ENCODE measurements around the gene RAB10.
"Not testable (repeated sequence)": the region's sequence is repeated elsewhere in the genome, so short reads cannot be mapped to it uniquely, and the experiment has no call there.

The RAB10 gene

GRCh38 chr2:26016706-26017045 lies 17.2 kb upstream of the RAB10 start:
- DNase-seq = not testable (repeated sequence)

- DNase-seq = no peak
These were observed 16.3 kb upstream of the RAB10 start for GRCh38 chr2:26017464-26018183.

GRCh38 chr2:26018184-26019055 lies 15.5 kb upstream of the RAB10 start:
- peak; percentile 53 for DNase-seq

DNA sequence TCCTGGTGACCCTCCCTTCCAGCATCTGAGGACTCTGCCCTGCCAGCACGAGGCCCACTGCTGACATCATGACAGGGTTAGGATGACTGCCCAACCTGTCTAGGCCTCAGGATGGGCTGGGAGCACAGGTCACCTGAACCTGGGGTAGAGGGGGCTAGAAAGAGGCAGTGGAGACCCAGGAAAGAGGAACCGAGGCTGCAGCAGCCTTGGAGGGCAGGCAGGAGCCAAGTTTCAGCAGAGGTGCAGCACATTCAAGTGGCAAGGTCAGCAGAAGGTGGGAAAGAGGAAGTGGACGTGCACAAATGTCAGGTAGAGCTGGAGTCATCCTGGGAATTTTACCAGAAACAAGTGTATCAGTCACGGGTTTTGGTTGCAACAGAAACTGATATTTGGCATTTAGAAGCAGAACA lies 13.6 kb upstream of the RAB10 start:
- no peak for DNase-seq

DNA sequence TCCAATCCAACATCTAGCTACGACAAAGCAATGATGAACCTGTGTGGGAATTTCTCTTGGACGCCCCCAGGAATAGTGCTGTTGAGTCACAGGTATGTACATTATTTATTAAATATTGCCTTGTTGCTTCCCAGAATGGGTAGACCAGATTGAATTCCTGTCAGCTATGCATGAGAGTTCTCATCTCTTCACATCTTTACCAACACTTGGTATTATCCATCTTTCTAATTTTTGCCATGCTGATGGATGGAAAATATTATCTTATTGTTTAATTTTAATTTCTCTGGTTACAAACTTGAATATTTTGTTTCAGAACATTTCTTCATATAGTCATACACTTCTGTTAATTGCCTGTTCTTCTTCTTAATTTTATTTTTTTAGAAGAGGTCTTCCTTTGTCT lies 9.6 kb upstream of the RAB10 start:
- no peak for DNase-seq

- DNase-seq = no peak
These were observed 8.4 kb upstream of the RAB10 start for GRCh38 chr2:26025509-26025908.

DNA sequence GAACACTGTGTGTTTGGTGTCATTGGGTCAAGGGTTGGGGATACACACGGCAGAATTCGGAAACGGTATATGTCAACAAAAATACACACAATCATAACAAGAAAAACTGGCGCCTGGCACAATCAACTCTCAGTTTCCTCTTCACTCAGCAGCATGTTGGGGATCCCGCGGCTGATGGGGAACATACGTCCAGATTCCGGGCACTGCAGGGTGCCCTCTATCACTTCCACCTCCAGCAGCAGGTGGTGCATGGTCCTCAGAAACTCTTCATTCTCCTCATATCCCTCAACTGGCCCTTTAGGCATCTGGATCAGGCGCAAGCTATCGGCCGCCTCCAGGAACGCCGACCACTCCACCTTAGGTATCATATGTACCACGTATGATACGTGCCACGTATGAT lies 5.8 kb upstream of the RAB10 start:
- DNase-seq = not testable (repeated sequence)

GRCh38 chr2:26032586-26033269 lies 1.2 kb upstream of the RAB10 start:
- DNase-seq = not testable (repeated sequence)

DNA sequence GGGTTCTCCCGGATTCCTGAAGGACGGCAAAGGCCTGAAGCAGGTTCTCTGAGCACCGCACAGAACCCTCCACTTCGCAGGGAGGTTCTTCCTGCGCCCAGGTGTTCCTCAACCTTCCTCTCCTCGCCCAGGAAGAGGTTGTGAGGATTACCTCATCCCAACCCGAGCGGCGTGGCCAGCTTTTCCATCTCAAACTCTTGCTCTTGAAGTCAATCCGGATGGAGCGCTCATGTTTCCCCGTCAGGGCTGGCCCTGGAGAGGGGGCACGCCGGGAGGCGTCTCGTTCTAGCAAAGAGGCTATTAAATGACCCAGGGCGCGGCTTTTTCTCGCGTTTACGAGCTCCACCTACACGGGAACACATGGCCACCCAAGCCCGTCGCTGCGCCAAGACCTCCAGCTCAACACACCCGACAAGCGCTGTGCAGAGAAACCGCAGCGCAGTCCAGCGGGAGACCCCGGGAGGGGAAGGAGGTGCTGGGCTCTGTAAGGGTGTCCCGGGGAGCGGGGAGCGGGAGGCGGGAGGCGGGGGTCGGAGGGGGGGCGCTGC lies 540 bp upstream of the RAB10 start:
- no peak for DNase-seq

GRCh38 chr2:26034637-26034992 lies 731 bp downstream of the RAB10 start:
- no peak for DNase-seq

DNA sequence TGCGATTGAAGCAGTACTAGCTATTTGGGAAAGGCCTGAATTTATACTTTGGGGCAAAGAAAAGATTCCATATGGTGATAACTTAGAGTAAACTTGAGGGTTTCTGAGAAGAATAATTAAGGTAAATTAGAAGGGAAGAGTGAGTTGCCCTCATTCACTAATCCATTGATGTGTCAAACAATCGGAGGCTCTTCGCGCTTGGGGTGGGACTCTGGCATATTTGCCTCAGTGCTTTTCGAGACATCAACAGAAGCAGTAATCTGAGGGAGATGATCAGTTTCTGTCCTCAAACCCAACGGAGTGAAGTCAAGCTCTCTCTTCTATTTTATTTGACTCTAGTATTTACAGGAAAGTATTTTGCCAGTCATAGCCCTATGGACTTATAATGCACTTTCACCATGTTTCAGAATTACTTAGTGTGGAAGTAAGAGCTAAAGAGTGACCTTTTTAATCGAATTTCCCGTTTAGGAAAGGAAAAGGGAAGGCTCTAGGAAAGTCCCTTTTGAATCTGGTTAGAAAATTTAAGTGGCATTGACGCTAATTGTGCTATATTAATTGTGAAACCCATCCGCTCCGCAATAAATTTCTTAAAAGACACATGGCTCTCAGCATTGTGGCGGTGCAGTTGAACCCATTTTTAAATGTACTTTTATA lies 1.3 kb downstream of the RAB10 start:
- DNase-seq = peak; percentile 31

GRCh38 chr2:26039603-26040323 lies 5.9 kb downstream of the RAB10 start:
- DNase-seq = no peak

DNA sequence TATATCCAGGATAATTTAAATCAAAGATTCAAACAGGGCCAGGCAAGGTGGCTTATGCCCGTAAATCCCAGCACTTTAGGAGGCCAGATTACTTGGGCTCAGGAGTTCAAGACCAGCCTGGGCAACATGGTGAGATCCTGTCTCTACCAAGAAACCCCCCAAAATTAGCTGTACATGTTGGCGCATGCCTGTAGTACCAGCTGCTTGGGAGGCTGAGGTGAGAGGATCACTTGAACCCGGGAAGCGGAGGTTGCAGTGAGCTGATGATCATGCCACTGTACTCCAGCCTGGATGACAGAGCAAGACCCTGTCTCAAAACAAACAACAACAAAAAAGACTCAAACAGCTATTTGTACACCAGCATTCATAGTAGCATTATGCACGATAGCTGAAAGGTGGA lies 9.2 kb downstream of the RAB10 start:
- DNase-seq = no peak

DNA sequence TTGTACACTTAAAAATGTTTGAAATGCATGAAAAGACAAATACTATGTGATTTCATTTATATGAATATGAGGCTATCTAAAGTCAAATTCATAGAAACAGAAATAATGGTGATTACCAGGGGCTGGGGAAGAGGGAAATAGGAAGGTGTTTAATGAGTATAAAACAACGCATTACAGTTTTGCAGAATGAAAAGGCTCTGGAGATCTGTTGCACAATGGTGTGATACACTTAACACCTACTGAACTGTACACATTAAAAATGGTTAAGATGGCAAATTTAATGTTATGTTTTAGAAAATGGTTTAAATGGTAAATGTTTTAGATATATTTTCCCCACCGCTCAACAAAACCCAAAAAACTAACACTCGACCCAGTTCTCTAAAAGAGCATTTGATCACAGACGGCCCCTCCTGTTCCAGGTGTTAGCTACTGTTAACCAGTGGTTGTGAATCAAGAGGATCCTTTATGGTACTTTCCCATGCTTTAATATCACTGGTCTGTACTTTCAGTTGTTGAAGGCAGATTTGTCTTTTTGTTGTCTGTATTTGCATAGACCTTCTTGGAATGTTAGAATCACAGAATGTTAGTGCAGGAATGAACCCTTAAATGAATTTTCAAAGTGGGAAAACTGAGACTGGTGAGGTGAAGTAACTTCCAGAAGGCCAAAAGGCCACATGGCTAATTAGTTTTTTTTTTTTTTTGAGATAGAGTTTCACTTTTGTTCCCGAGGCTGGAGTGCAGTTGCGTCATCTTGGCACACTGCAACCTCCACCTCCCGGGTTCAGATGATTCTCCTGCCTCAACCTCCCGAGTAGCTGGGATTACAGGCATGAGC lies 10.2 kb downstream of the RAB10 start:
- DNase-seq = no peak

- no peak for DNase-seq
These were observed 14.9 kb downstream of the RAB10 start for GRCh38 chr2:26048791-26049190.

DNA sequence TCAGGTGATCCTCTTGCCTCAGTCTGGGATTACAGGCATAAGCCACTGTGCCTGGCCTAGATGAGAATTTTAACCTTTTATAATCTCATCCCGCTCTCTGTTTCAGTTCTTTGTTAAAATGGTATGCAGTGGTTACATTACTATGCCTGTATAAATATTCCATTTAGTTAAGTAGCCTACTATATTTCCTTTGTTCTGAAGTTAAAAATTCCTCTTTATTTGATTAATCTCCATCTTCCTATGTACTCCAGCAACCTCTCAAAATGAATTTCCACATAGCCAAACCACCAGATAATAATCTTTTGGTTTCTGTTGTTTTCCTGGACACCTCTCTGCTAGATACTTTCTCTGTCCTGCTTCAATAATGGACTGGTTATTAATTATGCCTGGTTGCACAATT lies 15.8 kb downstream of the RAB10 start:
- no peak for DNase-seq

DNA sequence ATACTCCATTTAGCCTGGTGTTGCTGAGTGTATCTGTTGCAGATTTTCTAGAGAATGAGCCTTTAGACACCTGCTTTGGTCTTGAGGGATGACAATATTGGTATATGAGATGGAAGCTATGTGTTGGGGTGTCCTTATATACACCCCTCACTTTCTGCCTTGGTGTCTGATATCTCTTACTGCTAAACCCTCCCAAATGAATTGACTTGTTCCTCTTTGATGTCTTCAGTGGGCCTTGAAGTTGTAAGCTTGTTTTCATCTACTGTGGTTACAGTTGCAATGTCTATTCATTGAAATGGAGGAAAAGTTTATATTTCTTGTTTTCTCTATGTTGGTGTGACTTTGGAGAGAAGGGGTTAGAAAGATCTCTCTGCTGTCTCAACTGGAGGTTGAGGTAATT lies 18.9 kb downstream of the RAB10 start:
- no peak for DNase-seq

GRCh38 chr2:26054598-26055348 lies 20.9 kb downstream of the RAB10 start:
- no peak for DNase-seq

GRCh38 chr2:26058390-26058789 lies 24.5 kb downstream of the RAB10 start:
- DNase-seq = no peak

DNA sequence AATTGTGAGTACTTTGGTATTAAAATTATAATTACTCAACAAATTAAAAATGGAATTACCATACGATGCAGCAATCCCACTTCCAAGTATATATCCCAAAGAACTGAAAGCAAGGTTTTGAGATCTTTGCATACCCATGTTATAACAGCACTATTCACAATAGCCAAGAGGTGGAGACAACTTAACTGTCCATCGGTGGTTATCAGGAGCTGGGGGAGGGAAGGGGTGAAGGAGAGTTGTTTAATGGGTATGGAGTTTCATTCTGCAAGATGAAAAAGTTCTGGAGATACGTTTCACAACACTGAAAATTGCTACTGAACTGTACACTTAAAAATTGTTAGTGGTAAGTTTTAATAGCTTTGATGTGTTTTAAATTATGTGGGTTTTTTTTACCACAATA lies 25.7 kb downstream of the RAB10 start:
- DNase-seq = no peak

- no peak for DNase-seq
These were observed 27.7 kb downstream of the RAB10 start for GRCh38 chr2:26061539-26061938.
